Neural cell (in vitro differentiated cells): ENCODE results near the gene SLC25A34. TPM values are rescaled to one million over a fixed set of nuclear protein-coding genes. Genes with fewer than 3 reads are reported as not detected.

Experiments used
- H2AFZ ChIP-seq: fragments of 200-600, 300-800 bp; sonication (generic), shearing (Covaris generic); 2 replicates; pipeline ENCODE4 v1.6.0; 2014; ENCODE audit warnings: low read depth, mild to moderate bottlenecking, antibody characterized with exemption, low read length, moderate library complexity
- H3F3A ChIP-seq: fragments of 200-600 bp; shearing (Covaris generic); 2 replicates; pipeline ENCODE4 v1.6.1; 2016; ENCODE audit warnings: mild to moderate bottlenecking, moderate library complexity, mixed read lengths, antibody characterized with exemption, low read length; ENCODE audit not compliant: insufficient read depth, poor library complexity, severe bottlenecking
- H3K27ac ChIP-seq: fragments of 200-600, 300-800 bp; sonication (generic), shearing (Covaris generic); 2 replicates; pipeline ENCODE4 v1.5.1; 2014; ENCODE audit warnings: mild to moderate bottlenecking, low read length, moderate library complexity
- H3K27me3 ChIP-seq: fragments of 300-800, 200-600 bp; sonication (generic), shearing (Covaris generic); 2 replicates; pipeline ENCODE4 v1.6.0; 2014; ENCODE audit warnings: mild to moderate bottlenecking, low read depth, low read length, moderate library complexity; ENCODE audit not compliant: insufficient read depth
- H3K36me3 ChIP-seq: fragments of 300-800, 200-600 bp; sonication (generic), shearing (Covaris generic); 2 replicates; pipeline ENCODE4 v1.5.1; 2014; ENCODE audit warnings: mild to moderate bottlenecking, antibody characterized with exemption, low read length, moderate library complexity; ENCODE audit not compliant: insufficient read depth
- H3K4me2 ChIP-seq: fragments of 300-800, 200-600 bp; sonication (generic), shearing (Covaris generic); 2 replicates; pipeline ENCODE4 v1.6.0; 2014; ENCODE audit warnings: mild to moderate bottlenecking, low read length
- H3K4me3 ChIP-seq: fragments of 300-800, 200-600 bp; sonication (generic), shearing (Covaris generic); 2 replicates; pipeline ENCODE4 v1.5.1; 2014; ENCODE audit warnings: mild to moderate bottlenecking, low read length, moderate library complexity
- H3K79me2 ChIP-seq: fragments of 200-600 bp; shearing (Covaris generic); replicated peaks from 2 replicates; pipeline ENCODE4 v1.6.0; 2014; ENCODE audit warnings: mild to moderate bottlenecking, low read length, moderate library complexity; ENCODE audit not compliant: insufficient read depth
- H3K9ac ChIP-seq: fragments of 300-800, 200-600 bp; sonication (generic), shearing (Covaris generic); 2 replicates; pipeline ENCODE4 v1.6.1; 2016; ENCODE audit warnings: mild to moderate bottlenecking, low read length, mixed read lengths
- H3K9me2 ChIP-seq: fragments of 200-600 bp; shearing (Covaris generic); 2 replicates; pipeline ENCODE4 v1.6.1; 2016; ENCODE audit warnings: mild to moderate bottlenecking, low read length, mixed read lengths; ENCODE audit not compliant: insufficient read depth
- H3K9me3 ChIP-seq: fragments of 200-600, 300-800 bp; sonication (generic), shearing (Covaris generic); 2 replicates; pipeline ENCODE4 v1.6.1; 2016; ENCODE audit warnings: mild to moderate bottlenecking, mixed run types, low read length, moderate library complexity, mixed read lengths
- H4K20me1 ChIP-seq: fragments of 200-600 bp; shearing (Covaris generic); 2 replicates; pipeline ENCODE4 v1.6.1; 2016; ENCODE audit warnings: mild to moderate bottlenecking, mixed run types; ENCODE audit not compliant: insufficient read depth
- CTCF ChIP-seq: fragments of 450-650 bp; IDR thresholded peaks from 2 replicates; pipeline ENCODE4 v1.5.1; 2014; ENCODE audit warnings: antibody characterized with exemption, mild to moderate bottlenecking, moderate library complexity; ENCODE audit not compliant: poor library complexity, severe bottlenecking
- EP300 ChIP-seq: fragments of 450-650 bp; conservative IDR thresholded peaks from 2 replicates; pipeline ENCODE4 v1.6.1; 2014; ENCODE audit warnings: antibody characterized with exemption, mild to moderate bottlenecking, moderate library complexity; ENCODE audit not compliant: poor library complexity, severe bottlenecking
- EZH2 ChIP-seq: fragments of 200-600, 300-800 bp; shearing (Covaris generic), sonication (generic); IDR thresholded peaks from 2 replicates; pipeline ENCODE4 v1.6.1; 2014; ENCODE audit warnings: antibody characterized with exemption, low read length, borderline replicate concordance, mild to moderate bottlenecking; ENCODE audit not compliant: insufficient read depth, poor library complexity, severe bottlenecking
- MXI1 ChIP-seq: fragments of 450-650 bp; conservative IDR thresholded peaks from 2 replicates; pipeline ENCODE4 v1.6.1; 2014; ENCODE audit warnings: antibody characterized with exemption, mild to moderate bottlenecking; ENCODE audit not compliant: poor library complexity, severe bottlenecking
- POLR2AphosphoS5 ChIP-seq: IDR thresholded peaks from 2 replicates; pipeline ENCODE4 v1.6.1; 2012
- RAD21 ChIP-seq: fragments of 450-650 bp; conservative IDR thresholded peaks from 2 replicates; pipeline ENCODE4 v1.6.1; 2014; ENCODE audit warnings: antibody characterized with exemption, mild to moderate bottlenecking, moderate library complexity
- SMC3 ChIP-seq: fragments of 450-650 bp; conservative IDR thresholded peaks from 2 replicates; pipeline ENCODE4 v1.6.1; 2014; ENCODE audit warnings: antibody characterized with exemption, mild to moderate bottlenecking, moderate library complexity; ENCODE audit not compliant: poor library complexity
- TAF1 ChIP-seq: IDR thresholded peaks from 2 replicates; pipeline ENCODE4 v1.6.1; 2012; ENCODE audit warnings: low read depth
- polyA plus RNA-seq: library from polyadenylated mRNA; depleted of rRNA; stranded (reverse); fragments of >200 nt; gene quantifications from 2 replicates; pipeline ENCODE4 v1.2.3, GENCODE V29; 2014
- TF ChIP-seq, protein P1 (sequence below): IDR thresholded peaks from 2 replicates; pipeline ENCODE4 v1.6.1; 2012; ENCODE audit warnings: borderline replicate concordance

Gene SLC25A34
- polyA plus RNA-seq, 1 donor from 2014 or later = 5.4 TPM

DNA sequence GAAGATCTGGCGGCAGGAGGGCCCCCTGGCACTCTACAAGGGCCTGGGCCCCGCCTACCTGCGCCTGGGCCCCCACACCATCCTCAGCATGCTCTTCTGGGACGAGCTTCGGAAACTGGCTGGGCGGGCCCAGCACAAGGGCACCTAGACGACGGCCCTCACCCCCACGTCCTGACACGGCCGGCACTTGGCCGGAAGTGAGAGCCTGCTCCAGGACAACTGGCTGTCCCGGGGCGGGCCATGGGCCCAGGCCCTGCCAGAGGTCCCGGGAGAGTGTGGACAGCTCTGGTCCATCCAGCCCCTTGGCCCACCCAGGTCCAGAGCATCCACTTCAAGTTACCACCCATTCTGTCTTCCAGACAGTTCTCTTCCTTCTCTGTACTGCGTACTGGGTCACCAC is 3.2 kb downstream of the SLC25A34 start:
- H3K4me3 ChIP-seq = no peak overlapping the region
- H3K27ac ChIP-seq = no peak overlapping the region
- H3K79me2 ChIP-seq = no peaks in the 10 kb centered on the region
- H3K36me3 ChIP-seq = no peaks in the 10 kb centered on the region
- no peaks in the 10 kb centered on the region for H3K27me3 ChIP-seq
- H3F3A ChIP-seq = no peaks in the 10 kb centered on the region
- no peaks in the 10 kb centered on the region for H3K9me2 ChIP-seq
- H3K9ac ChIP-seq = no peak overlapping the region
- TF ChIP-seq SMC3 = no peak
- H4K20me1 ChIP-seq = no peaks in the 10 kb centered on the region
- no peak overlapping the region for H2AFZ ChIP-seq
- no peak overlapping the region for H3K4me2 ChIP-seq
- no peaks in the 10 kb centered on the region for H3K9me3 ChIP-seq

DNA sequence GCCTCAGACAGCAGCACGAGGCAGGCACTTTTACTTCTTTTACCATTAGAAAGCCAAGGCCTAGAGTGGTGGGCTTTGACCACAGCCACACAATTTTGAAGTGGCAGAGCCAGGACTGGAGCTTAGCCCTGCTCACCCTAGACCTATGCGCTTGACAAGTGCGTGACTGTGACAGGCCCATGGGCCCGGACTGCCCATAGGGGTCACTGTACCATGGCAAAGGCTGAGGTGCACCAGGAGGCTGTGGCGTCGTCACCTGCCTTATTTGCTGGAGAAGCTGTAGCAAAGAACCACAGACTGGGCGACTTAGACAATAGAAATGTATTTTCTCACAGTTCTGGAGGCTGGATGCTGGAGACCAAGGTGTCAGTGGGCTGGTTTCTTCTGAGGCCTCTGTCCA is 3.7 kb downstream of the SLC25A34 start:
- no peaks in the 10 kb centered on the region for H3K27me3 ChIP-seq
- H3K27ac ChIP-seq = no peak overlapping the region
- H3F3A ChIP-seq = no peaks in the 10 kb centered on the region
- no peak overlapping the region for H3K4me2 ChIP-seq
- no peaks in the 10 kb centered on the region for H4K20me1 ChIP-seq
- no peaks in the 10 kb centered on the region for H3K36me3 ChIP-seq
- H3K9me3 ChIP-seq = no peaks in the 10 kb centered on the region
- no peaks in the 10 kb centered on the region for H3K9me2 ChIP-seq
- no peaks in the 10 kb centered on the region for H3K79me2 ChIP-seq
- H3K9ac ChIP-seq = no peak overlapping the region
- H2AFZ ChIP-seq = no peak overlapping the region
- TF ChIP-seq EP300 = no peak
- TF ChIP-seq, protein P1, sequence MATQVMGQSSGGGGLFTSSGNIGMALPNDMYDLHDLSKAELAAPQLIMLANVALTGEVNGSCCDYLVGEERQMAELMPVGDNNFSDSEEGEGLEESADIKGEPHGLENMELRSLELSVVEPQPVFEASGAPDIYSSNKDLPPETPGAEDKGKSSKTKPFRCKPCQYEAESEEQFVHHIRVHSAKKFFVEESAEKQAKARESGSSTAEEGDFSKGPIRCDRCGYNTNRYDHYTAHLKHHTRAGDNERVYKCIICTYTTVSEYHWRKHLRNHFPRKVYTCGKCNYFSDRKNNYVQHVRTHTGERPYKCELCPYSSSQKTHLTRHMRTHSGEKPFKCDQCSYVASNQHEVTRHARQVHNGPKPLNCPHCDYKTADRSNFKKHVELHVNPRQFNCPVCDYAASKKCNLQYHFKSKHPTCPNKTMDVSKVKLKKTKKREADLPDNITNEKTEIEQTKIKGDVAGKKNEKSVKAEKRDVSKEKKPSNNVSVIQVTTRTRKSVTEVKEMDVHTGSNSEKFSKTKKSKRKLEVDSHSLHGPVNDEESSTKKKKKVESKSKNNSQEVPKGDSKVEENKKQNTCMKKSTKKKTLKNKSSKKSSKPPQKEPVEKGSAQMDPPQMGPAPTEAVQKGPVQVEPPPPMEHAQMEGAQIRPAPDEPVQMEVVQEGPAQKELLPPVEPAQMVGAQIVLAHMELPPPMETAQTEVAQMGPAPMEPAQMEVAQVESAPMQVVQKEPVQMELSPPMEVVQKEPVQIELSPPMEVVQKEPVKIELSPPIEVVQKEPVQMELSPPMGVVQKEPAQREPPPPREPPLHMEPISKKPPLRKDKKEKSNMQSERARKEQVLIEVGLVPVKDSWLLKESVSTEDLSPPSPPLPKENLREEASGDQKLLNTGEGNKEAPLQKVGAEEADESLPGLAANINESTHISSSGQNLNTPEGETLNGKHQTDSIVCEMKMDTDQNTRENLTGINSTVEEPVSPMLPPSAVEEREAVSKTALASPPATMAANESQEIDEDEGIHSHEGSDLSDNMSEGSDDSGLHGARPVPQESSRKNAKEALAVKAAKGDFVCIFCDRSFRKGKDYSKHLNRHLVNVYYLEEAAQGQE = no peak
- TF ChIP-seq MXI1 = no peak
- TF ChIP-seq RAD21 = no peak
- no peak for TF ChIP-seq POLR2AphosphoS5
- no peak for TF ChIP-seq CTCF
- no peak for TF ChIP-seq SMC3
- no peak for TF ChIP-seq EZH2
- no peak for TF ChIP-seq TAF1
- no peak overlapping the region for H3K4me3 ChIP-seq
